ENCODE data around the gene QARS1.

QARS1 gene

GRCh38 chr3:49120438-49121131, 16.0 kb upstream of the QARS1 start, which contains the start of gene USP19:
TSS of gene USP19 (minus strand) at chr3:49120823. CDS start at chr3:49119145, 1,678 bp downstream.
- peak; percentile 87 to 94 (median 88) for DNase-seq (ENCODE audit: low read depth in 3 of 3)

- DNase-seq (ENCODE audit: low read depth in 3 of 3) = no peak
Measured at GRCh38 chr3:49120096-49120437, 15.5 kb upstream of the QARS1 start.

GRCh38 chr3:49119439-49119838, 14.9 kb upstream of the QARS1 start:
- DNase-seq (ENCODE audit: low read depth in 3 of 3) = no peak

- DNase-seq (ENCODE audit: low read depth in 3 of 3) = no peak
Measured at GRCh38 chr3:49119036-49119435, 14.5 kb upstream of the QARS1 start.

GRCh38 chr3:49112262-49112661, 7.7 kb upstream of the QARS1 start:
- DNase-seq (ENCODE audit: low read depth in 3 of 3) = no peak

GRCh38 chr3:49111347-49111746, 6.8 kb upstream of the QARS1 start:
- no peak for DNase-seq (ENCODE audit: low read depth in 3 of 3)

GRCh38 chr3:49110780-49111179, 6.2 kb upstream of the QARS1 start:
- no peak for DNase-seq (ENCODE audit: low read depth in 3 of 3)

GRCh38 chr3:49108346-49108745, 3.8 kb upstream of the QARS1 start:
- no peak for DNase-seq (ENCODE audit: low read depth in 3 of 3)

GRCh38 chr3:49104052-49104426, 518 bp downstream of the QARS1 start:
- no peak for DNase-seq (ENCODE audit: low read depth in 3 of 3)

- DNase-seq (ENCODE audit: low read depth in 3 of 3) = no peak
Measured at GRCh38 chr3:49100046-49100615, 4.4 kb downstream of the QARS1 start.

GRCh38 chr3:49098910-49099630, 5.5 kb downstream of the QARS1 start:
- DNase-seq (ENCODE audit: low read depth in 3 of 3) = no peak

GRCh38 chr3:49098429-49098828, 6.1 kb downstream of the QARS1 start:
- DNase-seq (ENCODE audit: low read depth in 3 of 3) = no peak

GRCh38 chr3:49093853-49094767, 10.4 kb downstream of the QARS1 start, which contains the start of gene QRICH1:
TSS of gene QRICH1 (minus strand) at chr3:49094071. CDS start at chr3:49077017, 17,054 bp downstream.
- peak; percentile 94 to 96 (median 94) for DNase-seq (ENCODE audit: low read depth in 3 of 3)

- DNase-seq (ENCODE audit: low read depth in 3 of 3) = peak; percentile 55 to 78 (median 73)
Measured at GRCh38 chr3:49092938-49093852, 11.4 kb downstream of the QARS1 start.

GRCh38 chr3:49081429-49081828, 23.1 kb downstream of the QARS1 start:
- DNase-seq (ENCODE audit: low read depth in 3 of 3) = no peak

GRCh38 chr3:49079270-49079669, 25.3 kb downstream of the QARS1 start:
- no peak for DNase-seq (ENCODE audit: low read depth in 3 of 3)

GRCh38 chr3:49076646-49077045, 27.9 kb downstream of the QARS1 start:
- no peak for DNase-seq (ENCODE audit: low read depth in 3 of 3)

GRCh38 chr3:49076116-49076515, 28.4 kb downstream of the QARS1 start:
- no peak for DNase-seq (ENCODE audit: low read depth in 3 of 3)

- DNase-seq (ENCODE audit: low read depth in 3 of 3) = no peak
Measured at GRCh38 chr3:49058011-49058410, 46.5 kb downstream of the QARS1 start.

GRCh38 chr3:49057268-49057667, 47.3 kb downstream of the QARS1 start:
- no peak for DNase-seq (ENCODE audit: low read depth in 3 of 3)

GRCh38 chr3:49054344-49054862, 50.2 kb downstream of the QARS1 start:
- no peak for DNase-seq (ENCODE audit: low read depth in 3 of 3)

Measured in stimulated activated CD4-positive, alpha-beta T cell treated with anti-CD3 and anti-CD28 coated beads, TNF-alpha, amount 100 ng/mL, for 48 hours (primary cell).